NCI-H187 treated with DMSO at 0.1 percent for 48 hours (cell line): ENCODE measurements around the gene ELOVL5.
"Not testable (repeated sequence)": the region's sequence is repeated elsewhere in the genome, so short reads cannot be mapped to it uniquely, and the experiment has no call there.

ENCODE experiments used
- DNase-seq: peaks from one replicate; lab custom pipeline; 2025; lab: John Stamatoyannopoulos, UW

Gene ELOVL5, protein sequence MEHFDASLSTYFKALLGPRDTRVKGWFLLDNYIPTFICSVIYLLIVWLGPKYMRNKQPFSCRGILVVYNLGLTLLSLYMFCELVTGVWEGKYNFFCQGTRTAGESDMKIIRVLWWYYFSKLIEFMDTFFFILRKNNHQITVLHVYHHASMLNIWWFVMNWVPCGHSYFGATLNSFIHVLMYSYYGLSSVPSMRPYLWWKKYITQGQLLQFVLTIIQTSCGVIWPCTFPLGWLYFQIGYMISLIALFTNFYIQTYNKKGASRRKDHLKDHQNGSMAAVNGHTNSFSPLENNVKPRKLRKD

GRCh38 chr6:53348371-53349208, at the start of gene ELOVL5:
Gene ELOVL5 (minus strand): TSS chr6:53348950. CDS start chr6:53295699, 53,251 bp downstream.
- peak; percentile 44 for DNase-seq

DNA sequence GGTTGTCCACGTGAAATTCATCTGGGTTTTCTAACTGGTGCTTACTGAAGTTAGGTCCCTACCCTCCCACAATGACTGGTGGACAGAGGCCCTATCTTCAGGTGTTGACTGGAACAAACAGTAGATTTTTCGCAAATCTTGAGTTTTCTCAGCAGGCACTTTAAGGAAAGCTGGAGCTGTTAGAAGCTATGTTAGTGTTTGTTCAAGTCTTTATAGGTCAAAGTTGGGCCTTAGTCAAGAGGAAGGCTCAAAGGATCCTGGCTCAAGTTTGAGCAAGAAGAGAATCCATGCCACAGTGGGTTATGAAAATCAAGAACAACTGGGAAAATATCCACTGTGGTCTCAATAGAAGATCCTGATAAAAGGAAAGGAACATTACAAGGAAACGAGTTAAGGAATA, 48.5 kb upstream of the ELOVL5 start:
- DNase-seq = no peak

- DNase-seq = no peak
These were observed 47.2 kb upstream of the ELOVL5 start for GRCh38 chr6:53395986-53396385.

- no peak for DNase-seq
These were observed 46.0 kb upstream of the ELOVL5 start for GRCh38 chr6:53394704-53395103.

DNA sequence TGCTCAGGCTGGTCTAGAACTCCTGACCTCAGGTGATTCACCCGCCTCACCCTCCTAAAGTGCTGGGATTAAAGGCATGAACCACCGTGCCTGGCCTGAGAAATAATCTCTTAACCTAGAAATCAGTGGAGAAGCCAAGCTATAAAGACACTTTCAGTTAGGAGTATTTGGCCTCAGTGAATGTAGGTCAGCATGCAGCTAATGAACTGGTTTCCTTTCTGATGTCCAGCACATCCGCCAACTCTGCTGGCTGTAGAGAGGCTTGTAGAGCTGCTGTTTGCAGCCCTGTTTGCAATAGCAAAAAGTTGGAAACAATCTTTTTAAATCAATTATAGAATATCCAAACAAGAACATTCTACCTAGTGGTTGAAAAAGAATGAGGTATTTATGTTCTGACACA, 42.4 kb upstream of the ELOVL5 start:
- no peak for DNase-seq

GRCh38 chr6:53390010-53390409, 41.3 kb upstream of the ELOVL5 start:
- no peak for DNase-seq

GRCh38 chr6:53388615-53389014, 39.9 kb upstream of the ELOVL5 start:
- DNase-seq = not testable (repeated sequence)

DNA sequence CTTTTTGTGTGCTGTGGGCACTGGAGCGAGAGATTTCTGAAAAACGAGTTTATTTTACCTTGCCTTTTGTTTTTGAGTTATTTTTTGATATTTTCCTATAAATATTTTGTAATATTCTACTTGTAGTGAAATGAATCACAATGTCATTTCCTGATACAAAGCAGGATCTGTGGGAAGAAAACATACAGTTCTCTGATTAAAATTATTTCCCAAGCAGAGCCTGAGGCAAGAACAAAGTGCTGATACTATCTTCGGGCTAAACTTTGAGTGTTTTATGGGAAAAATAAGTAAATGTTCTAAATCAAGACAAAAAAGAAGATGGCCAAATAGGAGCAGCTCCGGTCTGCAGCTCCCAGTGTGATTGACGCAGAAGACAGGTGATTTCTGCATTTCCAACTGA, 33.7 kb upstream of the ELOVL5 start:
- DNase-seq = no peak

GRCh38 chr6:53378208-53378607, 29.5 kb upstream of the ELOVL5 start:
- no peak for DNase-seq

- DNase-seq = no peak
These were observed 29.0 kb upstream of the ELOVL5 start for GRCh38 chr6:53377793-53378192.

DNA sequence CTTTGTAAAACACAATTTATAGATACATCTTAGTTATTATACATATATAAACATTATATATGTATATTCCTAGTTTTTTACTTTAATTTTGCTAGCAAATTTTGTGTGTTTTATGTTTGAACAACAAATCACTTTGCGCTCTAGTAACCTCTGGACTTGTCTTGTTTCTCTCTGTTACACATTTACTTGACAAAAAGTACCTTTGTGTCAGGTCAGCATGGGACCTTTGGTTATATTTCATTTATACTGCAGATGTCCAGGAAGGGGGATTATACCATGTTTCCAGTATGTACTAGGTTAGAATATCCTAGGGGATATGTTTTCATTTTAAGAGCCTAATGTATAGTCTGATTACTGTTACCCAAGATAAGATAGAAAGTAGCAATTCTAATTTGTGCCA, 28.5 kb upstream of the ELOVL5 start:
- DNase-seq = no peak

- DNase-seq = no peak
These were observed 28.0 kb upstream of the ELOVL5 start for GRCh38 chr6:53376661-53377226.

DNA sequence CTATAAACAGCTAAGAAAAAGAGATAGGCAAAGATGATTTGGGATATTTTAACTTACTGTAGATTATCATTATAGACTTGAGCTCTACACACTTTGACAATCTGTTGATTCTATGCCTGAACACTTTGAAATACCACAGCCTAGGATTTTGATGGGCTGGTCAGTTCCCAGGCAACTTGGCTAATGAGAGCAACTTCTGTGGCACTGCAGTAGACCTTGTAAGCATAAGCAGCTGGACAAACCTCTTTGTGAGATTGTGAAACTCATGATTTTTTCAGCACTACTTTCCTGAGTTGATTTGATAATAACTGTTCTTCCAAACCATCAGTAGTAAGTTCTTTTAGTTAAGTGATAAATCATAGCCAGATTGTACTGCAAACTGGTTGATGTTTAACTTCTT, 27.1 kb upstream of the ELOVL5 start:
- no peak for DNase-seq

- no peak for DNase-seq
These were observed 24.9 kb upstream of the ELOVL5 start for GRCh38 chr6:53373638-53374037.

DNA sequence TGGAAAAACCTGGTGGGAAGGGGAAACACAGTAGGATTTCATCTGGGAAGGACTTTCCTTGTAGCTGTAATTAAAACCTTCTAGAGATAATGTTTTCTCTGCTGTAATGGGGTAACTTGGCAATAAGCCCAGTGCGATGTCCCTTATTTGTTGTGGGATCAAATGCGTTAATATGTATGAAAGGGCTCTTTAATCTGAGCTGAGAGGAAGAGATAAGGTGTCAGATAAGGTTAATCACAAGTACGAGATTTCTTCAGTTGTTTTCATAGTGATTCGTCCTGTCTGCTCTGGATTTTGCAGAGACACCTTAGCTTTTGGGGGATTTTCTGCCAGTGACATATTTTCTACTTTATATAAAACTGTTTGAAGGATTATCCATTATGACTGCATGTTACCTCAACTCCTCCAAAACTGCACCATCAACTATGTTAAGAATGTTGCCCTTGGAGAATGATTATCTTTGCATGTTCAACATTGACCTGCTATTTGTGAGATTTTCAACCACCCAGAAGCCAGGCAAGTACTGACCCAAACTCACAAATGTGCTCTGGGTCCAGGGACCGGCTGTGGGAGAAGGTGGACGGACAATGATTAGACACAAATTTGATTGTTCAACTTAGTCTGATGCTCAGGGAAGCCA, 21.2 kb upstream of the ELOVL5 start:
- no peak for DNase-seq

DNA sequence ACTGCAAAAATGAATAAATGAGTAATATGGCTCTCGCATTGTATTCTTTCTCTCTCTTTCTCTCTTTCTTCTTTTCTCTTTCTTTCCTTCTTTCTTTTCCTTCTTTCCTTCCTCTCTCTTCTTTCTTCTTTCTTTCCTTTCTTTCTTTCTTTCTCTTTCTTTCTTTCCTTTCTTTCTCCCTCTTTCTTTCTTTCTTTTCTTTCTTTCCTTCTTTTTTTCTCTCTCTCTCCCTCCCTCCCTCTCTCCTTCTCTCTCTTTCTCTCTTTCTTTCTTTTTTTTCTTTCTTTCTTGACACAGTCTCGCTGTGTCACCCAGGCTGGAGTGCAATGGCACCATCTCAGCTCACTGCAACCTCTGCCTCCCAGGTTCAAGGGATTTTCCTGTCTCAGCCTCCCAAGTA, 20.3 kb upstream of the ELOVL5 start:
- no peak for DNase-seq

- DNase-seq = no peak
These were observed 17.4 kb upstream of the ELOVL5 start for GRCh38 chr6:53366128-53366641.

GRCh38 chr6:53363341-53364079, 14.8 kb upstream of the ELOVL5 start:
- no peak for DNase-seq

DNA sequence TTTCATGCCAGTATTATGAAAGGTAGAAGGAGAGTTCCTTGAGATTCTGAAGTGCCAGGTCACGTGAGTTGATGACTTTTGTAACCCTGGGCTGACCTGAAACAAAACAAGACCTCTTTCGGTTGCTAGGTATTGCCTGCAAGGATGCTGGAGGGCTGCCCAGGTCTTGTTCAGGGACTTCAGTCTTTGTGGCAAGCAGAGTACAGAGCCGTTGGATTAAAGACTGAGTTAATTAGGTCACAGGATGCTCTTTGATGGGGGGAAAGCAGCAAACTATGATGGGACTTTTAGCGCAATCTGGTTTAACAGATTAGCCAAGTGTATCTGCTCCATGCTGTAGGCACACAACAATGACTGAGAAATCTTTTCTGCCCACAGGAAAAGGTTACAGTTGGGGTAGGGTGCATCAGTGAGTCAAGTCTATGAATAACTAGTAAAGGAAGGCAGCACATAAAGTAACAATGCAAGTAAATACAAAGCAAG, 12.8 kb upstream of the ELOVL5 start:
- no peak for DNase-seq

DNA sequence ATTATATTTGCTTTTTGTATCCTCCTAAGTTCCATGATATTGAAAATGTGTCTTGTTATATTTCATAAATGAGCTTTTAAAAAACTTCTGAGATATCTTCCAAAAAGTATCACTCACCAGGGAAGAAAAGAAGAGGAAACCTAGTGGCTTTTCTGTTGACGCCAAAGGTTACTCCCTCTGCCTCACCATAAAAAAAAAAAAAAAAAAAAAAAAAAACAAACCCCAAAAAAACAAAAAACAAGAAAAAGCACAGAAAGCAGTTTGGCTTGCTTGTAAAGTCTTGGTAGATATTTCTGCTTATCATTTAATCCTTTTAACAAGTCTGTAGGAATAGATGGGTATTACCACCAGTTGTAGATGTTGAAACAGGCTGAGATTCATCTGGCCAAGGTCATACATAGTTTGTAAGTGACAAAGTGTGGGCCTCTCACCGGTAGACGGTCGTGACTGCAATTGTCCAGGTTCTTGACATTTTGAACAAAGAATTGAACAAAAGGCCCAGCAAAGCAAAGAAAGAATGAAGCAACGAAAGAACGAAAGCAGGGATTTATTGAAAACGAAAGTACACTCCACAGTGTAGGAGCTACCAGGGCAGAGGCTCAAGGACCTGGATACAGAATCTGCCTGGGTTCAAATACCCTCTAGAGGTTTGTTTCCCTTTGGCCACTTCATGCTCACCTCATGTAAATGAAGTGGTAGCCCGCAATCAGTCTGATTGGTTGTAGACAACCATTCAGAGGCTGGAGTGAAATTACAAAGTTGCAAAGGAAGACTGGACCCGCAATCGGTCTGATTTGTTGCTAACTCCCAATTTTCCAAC, 11.6 kb upstream of the ELOVL5 start:
- no peak for DNase-seq

- DNase-seq = no peak
These were observed 11.0 kb upstream of the ELOVL5 start for GRCh38 chr6:53359843-53360092.
